Esophagus squamous epithelium (tissue), 4 donors: ENCODE data around the gene APOL3.

Source experiments
- CTCF ChIP-seq, 6 experiments: fragments of 450-650 bp in 4 of 6; fragments of 200-600 bp in 2 of 6; sonication (generic) in 2 of 6; IDR thresholded peaks; one replicate each; pipeline ENCODE4 v1.5.1; 2016 to 2019; ENCODE audit warnings: antibody characterized with exemption in 6 of 6, mild to moderate bottlenecking in 4 of 6, moderate library complexity in 4 of 6
- POLR2A ChIP-seq, 4 donors: fragments of 450-650 bp; IDR thresholded peaks; one replicate each; pipeline ENCODE4 v1.6.1; 2017; ENCODE audit warnings: antibody characterized with exemption in 4 of 4, mild to moderate bottlenecking in 4 of 4, moderate library complexity in 3 of 4

DNA sequence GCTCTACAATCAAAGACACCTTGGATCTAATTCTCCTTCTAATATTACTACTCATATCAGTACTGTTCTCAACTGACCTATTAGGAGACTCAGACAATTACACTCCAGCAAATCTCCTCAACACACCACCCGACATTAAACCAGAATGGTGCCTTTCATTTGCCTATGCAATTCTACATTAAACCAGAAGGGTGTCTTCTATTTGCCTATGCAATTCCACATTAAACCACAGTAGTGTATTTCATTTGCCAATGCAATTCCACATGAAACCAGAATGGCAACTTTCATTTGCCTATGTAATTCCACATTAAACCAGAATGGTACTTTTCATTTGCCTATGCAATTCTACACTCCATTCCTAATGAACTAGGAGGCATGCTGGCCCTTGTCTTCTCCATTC is 15.3 kb upstream of the APOL3 start:
- TF ChIP-seq CTCF (IDR thresholded peaks at IDR 0.05) = peak in 2 of 6 experiments; percentile 6 to 42
- no peak for TF ChIP-seq POLR2A (IDR thresholded peaks at IDR 0.05)
